B cell (primary cell): ENCODE measurements around the gene HOMER1. TPM values are rescaled to one million over a fixed set of nuclear protein-coding genes. Genes with fewer than 3 reads are reported as not detected.

Experiments used
- ATAC-seq: fragments of 200-7000 bp; cut with Tn5 transposase; one replicate; pipeline ENCODE4 v1.10.0; 2021; ENCODE audit warnings: low read depth, mild to moderate bottlenecking, moderate number of reproducible peaks, moderate library complexity
- CTCF ChIA-PET: fragments of 350-600 bp; sonication (Branson Sonifier 250); formaldehyde crosslinking; loops from one replicate; lab custom pipeline; 2021; ENCODE audit warnings: antibody characterized with exemption, inconsistent platforms; lab: Charles Lee
- POLR2A ChIA-PET: fragments of 350-600 bp; sonication (Branson Sonifier 250); formaldehyde crosslinking; loops from one replicate; lab custom pipeline; 2021; ENCODE audit warnings: antibody characterized with exemption; lab: Charles Lee
- DNase-seq: peaks from one replicate; pipeline ENCODE4 v3.0.0; 2013
- H2AFZ ChIP-seq: 2 replicates; pipeline ENCODE4 v1.6.1; 2012; ENCODE audit warnings: mild to moderate bottlenecking, low read depth, low read length; ENCODE audit not compliant: insufficient read depth, poor library complexity, severe bottlenecking
- H3K27ac ChIP-seq, 2 donors: 1 replicate in 1 of 2; 2 replicates in 1 of 2; pipeline ENCODE4 v1.5.1; 2012 to 2013; ENCODE audit warnings: low read length in 2 of 2, mild to moderate bottlenecking in 2 of 2, moderate library complexity in 1 of 2
- H3K27me3 ChIP-seq, 4 experiments: fragments of 200-600 bp in 1 of 4; sonication (generic) in 1 of 4; replicated peaks in 1 of 4; 1 replicate in 2 of 4; 2 replicates in 2 of 4; pipeline versions ENCODE4 v1.6.1 to v1.7.0; 2013 to 2016; ENCODE audit warnings: low read length in 3 of 4, mild to moderate bottlenecking in 2 of 4, mixed read lengths in 1 of 4, moderate library complexity in 1 of 4; ENCODE audit not compliant: insufficient read depth in 4 of 4, control insufficient read depth in 3 of 4; ENCODE audit errors: control extremely low read depth in 1 of 4
- H3K36me3 ChIP-seq, 2 experiments: replicated peaks in 1 of 2; 1 replicate in 1 of 2; 2 replicates in 1 of 2; pipeline versions ENCODE4 v1.6.1 to v1.7.1; 2013; ENCODE audit warnings: low read length in 1 of 2; ENCODE audit not compliant: insufficient read depth in 2 of 2, control insufficient read depth in 1 of 2; ENCODE audit errors: control extremely low read depth in 1 of 2, extremely low read depth in 1 of 2
- H3K4me1 ChIP-seq, 2 donors: fragments of 200-600 bp in 1 of 2; sonication (generic) in 1 of 2; 1 replicate in 1 of 2; 2 replicates in 1 of 2; pipeline versions ENCODE4 v1.5.1 to v1.6.1; 2013 to 2017; ENCODE audit warnings: low read length in 2 of 2; ENCODE audit not compliant: control insufficient read depth in 2 of 2, insufficient read depth in 2 of 2
- H3K4me2 ChIP-seq: replicated peaks from 2 replicates; pipeline ENCODE3; 2012; ENCODE audit warnings: mild to moderate bottlenecking, low read depth, low read length; ENCODE audit not compliant: poor library complexity, severe bottlenecking
- H3K4me3 ChIP-seq, 5 experiments: fragments of 200-600 bp in 1 of 5; sonication (generic) in 1 of 5; 1 replicate in 3 of 5; 2 replicates in 2 of 5; pipeline versions ENCODE4 v1.5.1 to v1.7.0; 2011 to 2016; ENCODE audit warnings: low read length in 4 of 5, mild to moderate bottlenecking in 4 of 5, low read depth in 2 of 5, control low read depth in 1 of 5, moderate library complexity in 1 of 5; ENCODE audit not compliant: insufficient read depth in 1 of 5; ENCODE audit errors: control extremely low read depth in 1 of 5, extremely low read depth in 1 of 5
- H3K79me2 ChIP-seq: fragments of 200-600 bp; sonication (generic); one replicate; pipeline ENCODE4 v1.6.0; 2016; ENCODE audit warnings: low read length; ENCODE audit not compliant: control insufficient read depth, insufficient read depth
- H3K9ac ChIP-seq: fragments of 200-600 bp; sonication (generic); 2 replicates; pipeline ENCODE4 v1.6.1; 2017; ENCODE audit warnings: mild to moderate bottlenecking, low read length, moderate library complexity
- H3K9me3 ChIP-seq, 3 donors: one replicate each; pipeline versions ENCODE4 v1.6.1 to v1.7.1; 2013; ENCODE audit warnings: low read length in 2 of 3; ENCODE audit not compliant: control insufficient read depth in 2 of 3, insufficient read depth in 1 of 3; ENCODE audit errors: control extremely low read depth in 1 of 3
- H4K20me1 ChIP-seq: 2 replicates; pipeline ENCODE4 v1.6.0; 2012; ENCODE audit warnings: mild to moderate bottlenecking, low read length; ENCODE audit not compliant: insufficient read depth, control insufficient read depth, poor library complexity, severe bottlenecking
- H3K27ac Mint-ChIP-seq: one replicate; pipeline ENCODE4 v1.8.0; 2021; ENCODE audit warnings: mixed read lengths
- H3K27me3 Mint-ChIP-seq: one replicate; pipeline ENCODE4 v1.8.0; 2021; ENCODE audit warnings: mixed read lengths
- H3K4me1 Mint-ChIP-seq: one replicate; pipeline ENCODE4 v1.8.0; 2021; ENCODE audit warnings: mixed read lengths
- H3K4me3 Mint-ChIP-seq: one replicate; pipeline ENCODE4 v1.8.0; 2021; ENCODE audit warnings: mixed read lengths
- H3K9me3 Mint-ChIP-seq: one replicate; pipeline ENCODE4 v1.8.0; 2022; ENCODE audit warnings: mixed read lengths; ENCODE audit not compliant: insufficient read depth
- CTCF ChIP-seq: fragments of 200-600 bp; IDR thresholded peaks from one replicate; pipeline ENCODE4 v1.8.0; 2022; ENCODE audit warnings: antibody characterized with exemption, mild to moderate bottlenecking
- EZH2 ChIP-seq: IDR thresholded peaks from 2 replicates; pipeline ENCODE4 v1.6.1; 2012; ENCODE audit warnings: borderline replicate concordance, low read depth, mild to moderate bottlenecking, moderate library complexity, low read length; ENCODE audit not compliant: insufficient read depth, poor library complexity, severe bottlenecking
- WGBS: methylation state at CpG from one replicate; pipeline ENCODE4 v1.1.5; 2013; ENCODE audit warnings: missing lambda C conversion rate; ENCODE audit not compliant: insufficient coverage; 5-methylcytosine and 5-hydroxymethylcytosine counted together
- intact Hi-C: fragments of 100-400 bp; cut with micrococcal nuclease; formaldehyde crosslinking; loops from one replicate; pipeline ENCODE4 v1.10.0; 2022
- polyA plus RNA-seq: library from polyadenylated mRNA; depleted of rRNA; stranded (reverse); fragments of >200 nt; gene quantifications from 2 replicates; pipeline ENCODE4 v1.2.3, GENCODE V29; 2012
- total RNA-seq, 2 donors: library from RNA; stranded (reverse); fragments of 120-200 nt in 1 of 2; gene quantifications; 1 replicate in 1 of 2; 2 replicates in 1 of 2; pipeline versions ENCODE4 v1.2.3 to v1.2.4, GENCODE V29; 2013 to 2022

HOMER1 gene
- total and polyA plus RNA-seq, 2 donors (not counting 1 experiment from before 2014, with no cell fraction given), result 0.63 to 5.4 TPM

GRCh38 chr5:79561525-79561893 is 47.6 kb upstream of the HOMER1 start:
- H3K27ac Mint-ChIP-seq, result no peak overlapping the region
- H3K9me3 ChIP-seq, result no peaks in the 10 kb centered on the region
- ChIA-PET POLR2A (no interaction called here), CTCF (interaction anchor here (1.4 kb wide), 1 partner anchor 295 kb away, joined by 3 read pairs; no protein-coding TSS in a partner anchor)
- no peak overlapping the region for H3K4me2 ChIP-seq
- H3K4me1 Mint-ChIP-seq, result peaks cover 3% of the 10 kb centered on the region
- no peak for TF ChIP-seq CTCF
- TF ChIP-seq EZH2, result no peak
- no peak overlapping the region for H3K4me3 Mint-ChIP-seq
- intact Hi-C loops, result no loop called here
- H3K9ac ChIP-seq, result no peak overlapping the region
- no peak for ATAC-seq
- no peaks in the 10 kb centered on the region for H3K9me3 Mint-ChIP-seq
- no peak overlapping the region for H3K4me3 ChIP-seq
- H3K4me1 ChIP-seq, result no peaks in the 10 kb centered on the region
- H3K27me3 ChIP-seq, result no peaks in the 10 kb centered on the region
- no peaks in the 10 kb centered on the region for H3K79me2 ChIP-seq
- no peak overlapping the region for H2AFZ ChIP-seq
- H3K27me3 Mint-ChIP-seq, result peaks cover 5% of the 10 kb centered on the region
- no peak for DNase-seq
- H3K36me3 ChIP-seq, result no peaks in the 10 kb centered on the region
- no CpG with 5 or more reads among the region's 3 CpGs for WGBS
- no peak overlapping the region for H3K27ac ChIP-seq
- no peaks in the 10 kb centered on the region for H4K20me1 ChIP-seq

- Mint-ChIP-seq H3K4me3 (no peak overlapping the region), H3K27me3 (peaks cover 5% of the 10 kb centered on the region), H3K4me1 (peaks cover 4% of the 10 kb centered on the region), H3K9me3 (no peaks in the 10 kb centered on the region), H3K27ac (no peak overlapping the region)
- no peak overlapping the region for H3K27ac ChIP-seq
- H4K20me1 ChIP-seq, result no peaks in the 10 kb centered on the region
- H3K4me3 ChIP-seq, result no peak overlapping the region
- no peak overlapping the region for H3K4me2 ChIP-seq
- H3K79me2 ChIP-seq, result no peaks in the 10 kb centered on the region
- H3K27me3 ChIP-seq, result no peaks in the 10 kb centered on the region
- no peak overlapping the region for H3K9ac ChIP-seq
- ChIA-PET POLR2A (no interaction called here), CTCF (interaction anchor here (1.4 kb wide), 2 partner anchors 295 to 297 kb away, joined by 3 read pairs; no protein-coding TSS in a partner anchor)
- no peaks in the 10 kb centered on the region for H3K9me3 ChIP-seq
- no peaks in the 10 kb centered on the region for H3K4me1 ChIP-seq
- no peak for DNase-seq
- TF ChIP-seq CTCF (no peak), EZH2 (no peak)
- intact Hi-C loops, result no loop called here
- WGBS, result 44% methylated on average over 1 of the region's 4 CpGs
- H2AFZ ChIP-seq, result no peak overlapping the region
- H3K36me3 ChIP-seq, result no peaks in the 10 kb centered on the region
- ATAC-seq, result no peak
These were observed 47.0 kb upstream of the HOMER1 start for GRCh38 chr5:79560771-79561524.
